ENCODE measurements around the gene TMEM131L.

The TMEM131L gene

GRCh38 chr4:153509724-153510123, 43.6 kb downstream of the TMEM131L start:
- no peak for TF ChIP-seq CTCF (IDR thresholded peaks at IDR 0.05; ENCODE audit: insufficient read depth, low read length, poor library complexity, severe bottlenecking)

DNA sequence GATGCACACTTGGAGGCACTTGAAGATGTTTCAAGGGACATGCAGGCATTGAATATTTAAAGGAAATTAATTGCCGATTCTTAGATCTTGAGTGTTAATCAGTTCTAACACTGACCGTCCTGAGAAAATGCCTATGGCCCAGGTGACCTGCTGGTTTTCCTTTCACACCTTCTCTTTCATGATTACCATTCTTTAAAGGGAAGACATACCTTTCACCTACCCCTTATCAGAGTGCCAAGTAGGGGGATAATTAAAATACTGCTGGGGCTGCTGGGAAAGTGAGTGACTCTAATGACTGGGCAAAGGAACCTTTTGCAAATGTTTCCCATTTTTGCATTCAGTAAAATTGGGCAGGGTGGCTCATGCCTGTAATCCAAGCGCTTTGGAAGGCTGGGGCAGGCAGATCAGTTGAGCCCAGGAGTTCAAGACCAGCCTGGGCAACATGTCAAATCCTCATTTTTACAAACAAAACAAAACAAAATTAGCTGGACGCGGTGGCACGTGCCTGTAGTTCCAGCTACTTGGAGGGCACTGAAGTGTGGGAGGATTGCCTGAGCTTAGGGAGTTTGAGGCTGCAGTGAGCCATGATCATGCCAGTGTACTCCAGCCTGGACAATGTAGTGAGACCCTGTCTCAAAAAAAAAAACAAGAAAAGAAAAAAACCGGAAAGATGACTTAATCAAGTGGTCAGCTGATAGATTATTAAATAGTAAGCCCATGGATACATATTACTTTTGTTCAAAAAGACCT, 44.3 kb downstream of the TMEM131L start:
- peaks cover 8% of the 10 kb centered on the region for H3K36me3 ChIP-seq (ENCODE audit: control insufficient read depth, insufficient read depth, low read length)
- DNase-seq (ENCODE audit: extremely low read depth, insufficient read length): no peak
- no peak for TF ChIP-seq CTCF (IDR thresholded peaks at IDR 0.05; ENCODE audit: insufficient read depth, low read length, poor library complexity, severe bottlenecking)

More at GRCh38 chr4:153509724-153510123, 43.6 kb downstream of the TMEM131L start:
- Histone ChIP-seq H3K27me3 (replicated peaks; ENCODE audit: control insufficient read depth, insufficient read depth, low read length) (no peaks in the 10 kb centered on the region), H3K4me3 (replicated peaks; ENCODE audit: low read depth, low read length) (no peak overlapping the region), H3K36me3 (ENCODE audit: control insufficient read depth, insufficient read depth, low read length) (peaks cover 8% of the 10 kb centered on the region)
- DNase-seq (ENCODE audit: extremely low read depth, insufficient read length): no peak

DNA sequence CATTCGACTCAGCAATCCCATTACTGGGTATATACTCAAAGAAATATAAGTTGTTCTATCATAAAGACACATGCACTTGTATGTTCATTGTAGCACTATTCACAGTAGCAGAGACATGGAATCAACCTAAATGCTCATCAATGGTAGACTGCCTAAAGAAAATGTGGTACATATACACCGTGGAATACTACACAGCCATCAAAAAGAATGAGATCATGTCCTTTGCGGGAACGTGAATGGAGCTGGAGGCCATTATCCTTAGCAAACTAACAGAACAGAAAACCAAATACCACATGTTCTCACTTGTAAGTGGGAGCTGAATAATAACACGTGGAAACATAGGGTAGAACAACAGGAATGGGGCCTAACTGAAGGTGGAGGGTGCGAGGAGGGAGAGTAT, 44.9 kb downstream of the TMEM131L start:
- no peaks in the 10 kb centered on the region for H3K27me3 ChIP-seq (replicated peaks; ENCODE audit: control insufficient read depth, insufficient read depth, low read length)
- TF ChIP-seq CTCF (IDR thresholded peaks at IDR 0.05; ENCODE audit: insufficient read depth, low read length, poor library complexity, severe bottlenecking): no peak
- H3K4me3 ChIP-seq (replicated peaks; ENCODE audit: low read depth, low read length): no peak overlapping the region
- peaks cover 8% of the 10 kb centered on the region for H3K36me3 ChIP-seq (ENCODE audit: control insufficient read depth, insufficient read depth, low read length)
- DNase-seq (ENCODE audit: extremely low read depth, insufficient read length): no peak

More for the DNA sequence above, 44.3 kb downstream of the TMEM131L start:
- Histone ChIP-seq H3K27me3 (replicated peaks; ENCODE audit: control insufficient read depth, insufficient read depth, low read length) (no peaks in the 10 kb centered on the region), H3K4me3 (replicated peaks; ENCODE audit: low read depth, low read length) (no peak overlapping the region)

DNA sequence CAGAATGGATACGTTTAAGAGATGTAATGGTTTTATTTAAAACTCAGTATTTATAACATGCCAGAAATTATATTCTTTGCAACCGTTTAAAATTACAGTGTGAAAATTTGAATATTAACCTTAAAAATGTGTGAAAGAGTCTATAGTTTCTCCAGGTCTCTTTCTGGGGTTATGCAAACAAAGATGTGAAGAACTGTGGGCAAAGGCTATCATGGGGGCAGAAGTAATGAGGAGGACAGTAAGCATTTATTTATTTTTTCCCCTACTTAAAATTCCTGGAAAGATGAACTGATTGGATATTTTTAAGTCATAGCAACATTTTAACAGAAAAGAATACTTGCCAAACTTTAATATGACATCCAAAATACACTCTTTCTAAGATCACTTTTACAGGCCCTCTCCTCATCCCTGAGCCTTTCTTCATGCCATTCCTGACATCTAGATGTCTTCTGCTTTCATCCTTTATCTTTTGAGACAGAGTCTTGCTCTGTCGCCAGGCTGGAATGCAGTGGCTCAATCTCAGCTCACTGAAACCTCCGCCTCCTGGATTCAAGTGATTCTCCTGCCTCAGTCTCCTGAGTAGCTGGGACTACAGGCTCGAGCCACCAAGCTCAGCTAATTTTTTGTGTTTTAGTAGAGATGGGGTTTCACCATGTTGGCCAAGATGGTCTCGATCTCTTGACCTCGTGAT, 46.1 kb downstream of the TMEM131L start:
- DNase-seq (ENCODE audit: extremely low read depth, insufficient read length): no peak
- no peak for TF ChIP-seq CTCF (IDR thresholded peaks at IDR 0.05; ENCODE audit: insufficient read depth, low read length, poor library complexity, severe bottlenecking)
- peaks cover 8% of the 10 kb centered on the region for H3K36me3 ChIP-seq (ENCODE audit: control insufficient read depth, insufficient read depth, low read length)
- H3K27me3 ChIP-seq (replicated peaks; ENCODE audit: control insufficient read depth, insufficient read depth, low read length): no peaks in the 10 kb centered on the region
- H3K4me3 ChIP-seq (replicated peaks; ENCODE audit: low read depth, low read length): no peak overlapping the region

GRCh38 chr4:153512952-153513500, 46.9 kb downstream of the TMEM131L start:
- H3K36me3 ChIP-seq (ENCODE audit: control insufficient read depth, insufficient read depth, low read length): peaks cover 6% of the 10 kb centered on the region
- TF ChIP-seq CTCF (IDR thresholded peaks at IDR 0.05; ENCODE audit: insufficient read depth, low read length, poor library complexity, severe bottlenecking): no peak
- H3K4me3 ChIP-seq (replicated peaks; ENCODE audit: low read depth, low read length): no peak overlapping the region
- H3K27me3 ChIP-seq (replicated peaks; ENCODE audit: control insufficient read depth, insufficient read depth, low read length): no peaks in the 10 kb centered on the region
- DNase-seq (ENCODE audit: extremely low read depth, insufficient read length): no peak
